Liver (tissue), 9 donors: ENCODE measurements around the gene MED27. TPM values are rescaled to one million over a fixed set of nuclear protein-coding genes. Genes with fewer than 3 reads are reported as not detected.
A peak's percentile ranks its signal among the peaks of the same experiment; 100 is the strongest.

Experiments used
- DNase-seq: peaks from one replicate; pipeline ENCODE4 v3.0.0-alpha.2; 2017; ENCODE audit warnings: low spot score
- H3K27ac ChIP-seq, 2 donors: one replicate each; pipeline ENCODE4 v1.7.0; 2013; ENCODE audit warnings: inconsistent platforms in 2 of 2, low read length in 2 of 2, control low read depth in 1 of 2, low read depth in 1 of 2, mild to moderate bottlenecking in 1 of 2
- H3K27me3 ChIP-seq, 4 donors: one replicate each; pipeline versions ENCODE4 v1.6.1 to v1.7.0; 2013; ENCODE audit warnings: low read length in 3 of 4, inconsistent platforms in 1 of 4, mild to moderate bottlenecking in 1 of 4, moderate library complexity in 1 of 4; ENCODE audit not compliant: control insufficient read depth in 4 of 4, insufficient read depth in 4 of 4
- H3K36me3 ChIP-seq, 4 donors: one replicate each; pipeline versions ENCODE4 v1.6.1 to v1.7.0; 2013; ENCODE audit warnings: low read length in 3 of 4, mild to moderate bottlenecking in 3 of 4, low read depth in 1 of 4, moderate library complexity in 1 of 4; ENCODE audit not compliant: control insufficient read depth in 4 of 4, insufficient read depth in 3 of 4
- H3K4me1 ChIP-seq, 4 donors: one replicate each; pipeline versions ENCODE4 v1.6.1 to v1.7.0; 2013; ENCODE audit warnings: low read length in 3 of 4, mild to moderate bottlenecking in 3 of 4, moderate library complexity in 1 of 4; ENCODE audit not compliant: control insufficient read depth in 4 of 4, insufficient read depth in 4 of 4
- H3K4me3 ChIP-seq, 3 donors: one replicate each; pipeline versions ENCODE4 v1.6.1 to v1.7.0; 2013; ENCODE audit warnings: low read length in 3 of 3, control low read depth in 1 of 3, low read depth in 1 of 3, mild to moderate bottlenecking in 1 of 3
- H3K9ac ChIP-seq, 2 donors: one replicate each; pipeline ENCODE4 v1.7.0; 2013; ENCODE audit warnings: low read length in 2 of 2, mild to moderate bottlenecking in 2 of 2, moderate library complexity in 2 of 2, control low read depth in 1 of 2, low read depth in 1 of 2
- H3K9me3 ChIP-seq, 4 donors: one replicate each; pipeline versions ENCODE4 v1.6.1 to v1.7.0; 2013; ENCODE audit warnings: low read length in 3 of 4; ENCODE audit not compliant: control insufficient read depth in 4 of 4
- ATF3 ChIP-seq: IDR thresholded peaks from 2 replicates; pipeline ENCODE4 v1.6.1; 2016; ENCODE audit warnings: antibody characterized with exemption
- CTCF ChIP-seq: fragments of 150-350 bp; IDR thresholded peaks from 2 replicates; pipeline ENCODE4 v1.5.1; 2017; ENCODE audit warnings: improper control_type of control experiment, low read depth, low read length; ENCODE audit not compliant: missing input control
- EGR1 ChIP-seq, 2 donors: IDR thresholded peaks; 2 replicates each; pipeline ENCODE4 v1.6.1; 2016 to 2018; ENCODE audit warnings: antibody characterized with exemption in 2 of 2, low read depth in 2 of 2
- FOXA1 ChIP-seq: IDR thresholded peaks from 2 replicates; pipeline ENCODE4 v1.6.1; 2016; ENCODE audit warnings: antibody characterized with exemption
- FOXA2 ChIP-seq: IDR thresholded peaks from 2 replicates; pipeline ENCODE4 v1.6.1; 2016; ENCODE audit warnings: antibody characterized with exemption
- GABPA ChIP-seq, 2 donors: IDR thresholded peaks in 1 of 2; conservative IDR thresholded peaks in 1 of 2; 2 replicates each; pipeline ENCODE4 v1.6.1; 2016; ENCODE audit warnings: antibody characterized with exemption in 2 of 2, mild to moderate bottlenecking in 1 of 2, moderate library complexity in 1 of 2
- HNF4A ChIP-seq, 2 donors: conservative IDR thresholded peaks; 2 replicates each; pipeline ENCODE4 v1.6.1; 2016; ENCODE audit warnings: antibody characterized with exemption in 2 of 2, mild to moderate bottlenecking in 2 of 2
- HNF4G ChIP-seq: IDR thresholded peaks from 2 replicates; pipeline ENCODE4 v1.6.1; 2016; ENCODE audit warnings: antibody characterized with exemption
- JUND ChIP-seq, 2 donors: IDR thresholded peaks; 2 replicates each; pipeline ENCODE4 v1.6.1; 2016; ENCODE audit warnings: antibody characterized with exemption in 2 of 2
- NR2F2 ChIP-seq: IDR thresholded peaks from 2 replicates; pipeline ENCODE4 v1.6.1; 2016; ENCODE audit warnings: antibody characterized with exemption
- RAD21 ChIP-seq, 2 donors: IDR thresholded peaks; 2 replicates each; pipeline ENCODE4 v1.6.1; 2016; ENCODE audit warnings: antibody characterized with exemption in 2 of 2, mild to moderate bottlenecking in 2 of 2
- REST ChIP-seq: IDR thresholded peaks from 2 replicates; pipeline ENCODE4 v1.6.1; 2016; ENCODE audit warnings: antibody characterized with exemption, mild to moderate bottlenecking
- RXRA ChIP-seq, 2 donors: IDR thresholded peaks; 2 replicates each; pipeline ENCODE4 v1.6.1; 2017 to 2018; ENCODE audit warnings: antibody characterized with exemption in 2 of 2, mild to moderate bottlenecking in 1 of 2
- SP1 ChIP-seq: IDR thresholded peaks from 2 replicates; pipeline ENCODE4 v1.6.1; 2018; ENCODE audit warnings: antibody characterized with exemption, mild to moderate bottlenecking
- TAF1 ChIP-seq: conservative IDR thresholded peaks from 2 replicates; pipeline ENCODE4 v1.6.1; 2016; ENCODE audit warnings: antibody characterized with exemption, mild to moderate bottlenecking
- YY1 ChIP-seq: IDR thresholded peaks from 2 replicates; pipeline ENCODE4 v1.6.1; 2016; ENCODE audit warnings: antibody characterized with exemption, mild to moderate bottlenecking
- ZBTB33 ChIP-seq: IDR thresholded peaks from 2 replicates; pipeline ENCODE4 v1.6.1; 2016; ENCODE audit warnings: antibody characterized with exemption
- WGBS: extraction: QIAGEN DNeasy Blood & Tissue Kit; methylation state at CpG from one replicate; pipeline ENCODE4 v1.1.7; 2013; 5-methylcytosine and 5-hydroxymethylcytosine counted together
- polyA plus RNA-seq, 2 donors: library from polyadenylated mRNA; stranded (reverse) in 1 of 2; unstranded in 1 of 2; fragments of 200-250 nt in 1 of 2; fragments of >200 nt in 1 of 2; fragmentation: Nextera tagmentation in 1 of 2; extraction: Ambion mirVana in 1 of 2; gene quantifications; one replicate each; pipeline versions ENCODE4 v1.2.1 to v1.2.3, GENCODE V29; 2013 to 2015
- total RNA-seq, 2 donors: library from RNA; depleted of rRNA; stranded (reverse); fragments of >200 nt; gene quantifications; one replicate each; pipeline ENCODE4 v1.2.3, GENCODE V29; 2014
- donor health status: healthy.
- donor health status: healthy.
- donor health status: healthy.
- donor health status: healthy.
- donor health status: healthy.

Gene MED27
- total and polyA plus RNA-seq, 4 donors: 4.6 to 7.9 (median 5.5) TPM

DNA sequence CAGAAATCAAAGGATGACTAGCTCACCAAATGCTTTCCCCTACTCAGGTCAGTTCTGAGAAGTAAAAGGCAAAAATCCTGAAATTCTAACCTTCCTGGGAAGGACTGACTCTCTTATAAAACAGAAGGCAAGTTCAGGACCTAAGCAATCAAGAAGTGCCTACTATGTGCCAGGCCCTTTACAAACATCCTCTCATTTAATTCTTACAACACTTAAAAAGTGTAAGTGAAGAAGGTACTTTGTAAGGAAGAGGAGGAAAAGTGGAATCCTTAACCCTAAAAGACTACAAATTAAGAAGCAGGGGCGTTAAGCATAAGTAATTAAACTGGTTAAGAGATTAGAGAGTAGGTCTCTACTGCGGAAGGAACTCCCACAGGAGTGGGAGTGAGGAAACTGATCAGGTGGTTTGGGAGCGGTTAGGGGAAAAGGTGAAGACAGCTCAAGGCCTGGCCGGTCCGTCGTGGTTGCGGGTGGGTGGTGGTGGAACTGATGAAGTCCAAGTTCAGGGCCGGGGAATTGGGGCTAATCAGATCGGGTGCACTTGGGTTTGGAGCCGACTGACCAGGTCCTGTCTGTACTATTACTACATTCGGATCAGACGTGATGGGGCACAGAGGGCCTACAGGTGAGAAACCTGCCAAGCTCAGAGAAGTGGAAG, 839 bp downstream of the MED27 start:
- WGBS: 5% methylated on average over 12 of the region's 12 CpGs
- Histone ChIP-seq H3K27ac (no peak overlapping the region), H3K4me1 (peaks cover 0 to 17% (median 15%) of the 10 kb centered on the region in 4 donors), H3K4me3 (peak overlapping the region; percentile 79 to 99 (median 83)), H3K36me3 (peaks cover 0 to 14% (median 7%) of the 10 kb centered on the region in 4 donors), H3K27me3 (no peaks in the 10 kb centered on the region), H3K9me3 (no peaks in the 10 kb centered on the region), H3K9ac (peak overlapping the region; percentile 79 to 85)
- TF ChIP-seq HNF4G: no peak
- DNase-seq: no peak

DNA sequence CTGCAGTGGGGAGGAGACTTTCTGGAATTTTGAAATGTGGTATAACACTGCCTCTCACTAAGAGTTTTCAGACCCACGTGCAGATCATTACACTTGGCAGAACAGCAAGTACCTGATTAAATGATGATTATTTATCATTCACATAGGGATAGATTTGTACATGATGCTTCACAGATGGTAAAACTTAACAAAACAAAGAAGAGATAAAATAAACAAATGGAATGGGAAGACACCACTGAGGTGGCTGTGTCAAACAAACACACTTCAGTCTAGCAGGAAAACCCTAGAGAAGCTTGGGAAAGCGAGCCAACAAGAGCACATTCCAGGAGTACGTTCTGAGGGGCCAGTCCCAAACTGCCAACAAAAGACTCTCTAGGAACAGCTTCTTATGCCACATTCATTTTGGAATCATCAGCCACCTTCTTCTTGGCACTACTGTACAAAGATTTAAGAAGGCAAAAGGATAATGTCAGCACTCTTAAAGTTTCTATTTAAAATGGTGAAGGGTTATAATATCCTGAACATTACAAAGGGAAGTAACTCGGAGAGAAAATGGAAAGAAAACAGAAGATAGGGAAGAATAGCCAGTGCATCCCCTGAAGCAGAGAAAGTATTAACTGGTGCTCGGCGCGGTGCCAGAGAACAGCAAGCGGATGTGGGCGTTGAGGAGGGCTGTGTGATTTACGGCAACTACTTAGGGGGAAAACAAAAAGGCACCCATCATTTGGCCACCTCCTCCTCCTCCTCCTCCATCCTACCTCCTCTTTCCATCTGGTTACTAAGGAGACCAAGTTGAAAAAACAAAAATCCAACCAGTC, 1.6 kb downstream of the MED27 start:
- Histone ChIP-seq H3K27ac (no peak overlapping the region), H3K9me3 (no peaks in the 10 kb centered on the region), H3K9ac (no peak overlapping the region), H3K4me1 (peaks cover 0 to 17% (median 15%) of the 10 kb centered on the region in 4 donors), H3K4me3 (peak overlapping the region in 2 of 3 donors; percentile 34 to 79), H3K36me3 (peaks cover 1 to 14% (median 7%) of the 10 kb centered on the region in 4 donors), H3K27me3 (no peaks in the 10 kb centered on the region)
- no peak for DNase-seq
- no peak for TF ChIP-seq HNF4A (conservative IDR thresholded peaks at IDR 0.05)
- no peak for TF ChIP-seq RAD21 (IDR thresholded peaks at IDR 0.05)
- no peak for TF ChIP-seq ZBTB33
- no peak for TF ChIP-seq SP1
- TF ChIP-seq GABPA (IDR thresholded peaks at IDR 0.05 in 1 of 2, conservative IDR thresholded peaks at IDR 0.05 in 1 of 2): no peak
- TF ChIP-seq NR2F2: no peak
- no peak for TF ChIP-seq EGR1 (IDR thresholded peaks at IDR 0.05; ENCODE audit: low read depth in 2 of 2)
- TF ChIP-seq YY1: no peak
- TF ChIP-seq JUND (IDR thresholded peaks at IDR 0.05): no peak
- no peak for TF ChIP-seq FOXA2
- no peak for TF ChIP-seq TAF1
- no peak for TF ChIP-seq REST
- no peak for TF ChIP-seq ATF3
- no peak for TF ChIP-seq CTCF
- no peak for TF ChIP-seq FOXA1
- TF ChIP-seq HNF4G: no peak
- TF ChIP-seq RXRA (IDR thresholded peaks at IDR 0.05): no peak
- 77% methylated on average over 10 of the region's 10 CpGs for WGBS
